Endothelial cell of umbilical vein (primary cell): ENCODE data around the gene RFX7. TPM values are rescaled to one million over a fixed set of nuclear protein-coding genes. Genes with fewer than 3 reads are reported as not detected.

Experiments
- BruUV-seq: library from RNA; stranded (reverse); fragments of 400-500 nt; replicated peaks from 2 replicates; lab custom pipeline; 2021; lab: Mats Ljungman, UMichigan
- CTCF ChIA-PET: fragments of 300-600, 350-600 bp; sonication (Branson Sonifier 250); formaldehyde crosslinking; loops from one replicate; lab custom pipeline; 2021; ENCODE audit warnings: antibody characterized with exemption, inconsistent platforms; lab: Charles Lee
- POLR2A ChIA-PET: fragments of 300-600, 350-600 bp; sonication (Branson Sonifier 250); formaldehyde crosslinking; loops from one replicate; lab custom pipeline; 2021; ENCODE audit warnings: antibody characterized with exemption, inconsistent platforms; lab: Charles Lee
- DNase-seq: peaks from one replicate; pipeline ENCODE4 v3.0.0-alpha.2; 2011; ENCODE audit warnings: low read depth, low spot score
- FAIRE-seq: peaks from 2 replicates; lab custom pipeline; 2011; peaks lifted over from hg19 to GRCh38; lab: Jason Lieb, UNC
- H2AFZ ChIP-seq: 2 replicates; pipeline ENCODE4 v1.6.0; 2012; ENCODE audit warnings: low read depth, low read length, control low read depth, inconsistent platforms
- H3K27ac ChIP-seq: 2 replicates; pipeline ENCODE4 v1.5.1; 2011; ENCODE audit warnings: low read depth, mild to moderate bottlenecking, control low read depth, low read length, moderate library complexity; ENCODE audit not compliant: insufficient read depth
- H3K27me3 ChIP-seq, 2 experiments: 2 replicates each; pipeline versions ENCODE4 v1.6.0 to v1.6.1; 2011; ENCODE audit warnings: low read length in 2 of 2, mixed read lengths in 1 of 2; ENCODE audit not compliant: control insufficient read depth in 2 of 2, insufficient read depth in 2 of 2
- H3K36me3 ChIP-seq, 2 experiments: 2 replicates in 1 of 2; 3 replicates in 1 of 2; pipeline ENCODE4 v1.5.1; 2011; ENCODE audit warnings: low read length in 2 of 2, mild to moderate bottlenecking in 1 of 2, moderate library complexity in 1 of 2; ENCODE audit not compliant: control insufficient read depth in 2 of 2, insufficient read depth in 2 of 2; ENCODE audit errors: extremely low read depth in 1 of 2
- H3K4me1 ChIP-seq: 3 replicates; pipeline ENCODE4 v1.5.1; 2011; ENCODE audit warnings: mild to moderate bottlenecking, low read length; ENCODE audit not compliant: control insufficient read depth, insufficient read depth; ENCODE audit errors: extremely low read depth
- H3K4me2 ChIP-seq: 2 replicates; pipeline ENCODE4 v1.6.1; 2011; ENCODE audit warnings: low read length, control low read depth, mixed read lengths; ENCODE audit not compliant: insufficient read depth
- H3K4me3 ChIP-seq, 3 experiments: fragments of 200-600 bp in 1 of 3; sonication (generic), shearing (Covaris generic) in 1 of 3; replicated peaks in 1 of 3; 2 replicates each; pipeline ENCODE4 v1.5.1; 2011 to 2016; ENCODE audit warnings: control low read depth in 3 of 3, low read length in 3 of 3, mild to moderate bottlenecking in 2 of 3, inconsistent platforms in 1 of 3, low read depth in 1 of 3, moderate library complexity in 1 of 3; ENCODE audit not compliant: insufficient read depth in 1 of 3
- H3K79me2 ChIP-seq: 2 replicates; pipeline ENCODE4 v1.6.0; 2012; ENCODE audit warnings: low read length, inconsistent platforms; ENCODE audit not compliant: control insufficient read depth, insufficient read depth
- H3K9ac ChIP-seq: replicated peaks from 2 replicates; pipeline ENCODE3; 2011; ENCODE audit warnings: low read length, control low read depth; ENCODE audit not compliant: insufficient read depth; ENCODE audit errors: extremely low read depth
- H3K9me1 ChIP-seq: replicated peaks from 3 replicates; pipeline ENCODE4 v1.6.0; 2011; ENCODE audit warnings: mild to moderate bottlenecking, low read length; ENCODE audit not compliant: control insufficient read depth, insufficient read depth; ENCODE audit errors: extremely low read depth
- H3K9me3 ChIP-seq: replicated peaks from 2 replicates; pipeline ENCODE4 v1.5.1; 2012; ENCODE audit warnings: low read length, inconsistent platforms; ENCODE audit not compliant: control insufficient read depth, insufficient read depth
- H4K20me1 ChIP-seq: replicated peaks from 2 replicates; pipeline ENCODE3; 2011; ENCODE audit warnings: mild to moderate bottlenecking, low read length; ENCODE audit not compliant: control insufficient read depth, insufficient read depth; ENCODE audit errors: extremely low read depth
- CTCF ChIP-seq, 2 donors: IDR thresholded peaks; 1 replicate in 1 of 2; 2 replicates in 1 of 2; pipeline ENCODE4 v1.5.1; 2011; ENCODE audit warnings: low read length in 2 of 2, mild to moderate bottlenecking in 2 of 2, moderate library complexity in 2 of 2, control low read depth in 1 of 2, inconsistent platforms in 1 of 2, low read depth in 1 of 2; ENCODE audit not compliant: insufficient read depth in 1 of 2; ENCODE audit errors: extremely low read depth in 1 of 2
- EZH2 ChIP-seq: IDR thresholded peaks from 2 replicates; pipeline ENCODE4 v1.6.1; 2012; ENCODE audit warnings: borderline replicate concordance, low read depth, mild to moderate bottlenecking, moderate library complexity, low read length, inconsistent platforms; ENCODE audit not compliant: severe bottlenecking
- FOS ChIP-seq: IDR thresholded peaks from 2 replicates; pipeline ENCODE4 v1.6.1; 2011; ENCODE audit warnings: mild to moderate bottlenecking, low read length, moderate library complexity, borderline replicate concordance; ENCODE audit not compliant: insufficient read depth
- GATA2 ChIP-seq: IDR thresholded peaks from 2 replicates; pipeline ENCODE4 v1.7.0; 2011; ENCODE audit warnings: low read depth, mild to moderate bottlenecking, moderate library complexity, mixed read lengths, low read length; ENCODE audit not compliant: insufficient read length, insufficient read depth
- JUN ChIP-seq: IDR thresholded peaks from 2 replicates; pipeline ENCODE4 v1.6.1; 2011; ENCODE audit warnings: borderline replicate concordance, low read depth; ENCODE audit not compliant: insufficient read length, insufficient read depth
- MYC ChIP-seq: IDR thresholded peaks from one replicate; pipeline ENCODE4 v1.6.1; 2011; ENCODE audit warnings: mild to moderate bottlenecking, low read depth, low read length
- POLR2A ChIP-seq: IDR thresholded peaks from 2 replicates; pipeline ENCODE4 v1.6.1; 2012; ENCODE audit warnings: low read depth, mild to moderate bottlenecking, control low read depth, low read length
- POLR2AphosphoS5 ChIP-seq: IDR thresholded peaks from 2 replicates; pipeline ENCODE4 v1.6.1; 2012; ENCODE audit warnings: low read depth, mild to moderate bottlenecking, control low read depth, low read length, moderate library complexity; ENCODE audit not compliant: insufficient read depth
- dilution Hi-C: fragments of 300-500 bp; cut with MboI; formaldehyde crosslinking; loops from one replicate; pipeline ENCODE4 v1.15.0; 2019; ENCODE audit warnings: low sequenced_read_pairs; ENCODE audit not compliant: extremely low pct_ligation_motif_present
- intact Hi-C: fragments of 100-400 bp; cut with micrococcal nuclease; formaldehyde crosslinking; loops from one replicate; pipeline ENCODE4 v1.10.0; 2022
- polyA plus RNA-seq, 4 experiments: library from polyadenylated mRNA; depleted of rRNA in 3 of 4; stranded (reverse) in 3 of 4; unstranded in 1 of 4; fragments of >200 nt; gene quantifications; 2 replicates each; pipeline versions ENCODE4 v1.2.1 to v1.2.3, GENCODE V29; 2011 to 2012; ENCODE audit warnings: missing spikeins in 1 of 4
- total RNA-seq: library from RNA; stranded (reverse); gene quantifications from 2 replicates; pipeline ENCODE4 v1.2.3, GENCODE V29; 2021
- TF ChIP-seq, protein P1 (sequence below): IDR thresholded peaks from 2 replicates; pipeline ENCODE4 v1.6.1; 2011; ENCODE audit not compliant: insufficient read depth, insufficient read length

Gene RFX7
- total and polyA plus RNA-seq, 2 donors (not counting 3 experiments of a cell fraction or from before 2014, with no cell fraction given) = 6.3 to 23.0 TPM

- H3K9me3 ChIP-seq = no peaks in the 10 kb centered on the region
- no peaks in the 10 kb centered on the region for H3K79me2 ChIP-seq
- intact Hi-C loops = no loop called here
- DNase-seq (no peak), FAIRE-seq (no peak)
- dilution Hi-C loops = no loop called here
- no peak overlapping the region for H2AFZ ChIP-seq
- peaks cover 17% of the 10 kb centered on the region for H3K4me1 ChIP-seq
- TF ChIP-seq, protein P1, sequence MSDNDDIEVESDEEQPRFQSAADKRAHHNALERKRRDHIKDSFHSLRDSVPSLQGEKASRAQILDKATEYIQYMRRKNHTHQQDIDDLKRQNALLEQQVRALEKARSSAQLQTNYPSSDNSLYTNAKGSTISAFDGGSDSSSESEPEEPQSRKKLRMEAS = no peak
- no peak for TF ChIP-seq FOS
- no peak for TF ChIP-seq POLR2A
- no peak for TF ChIP-seq CTCF (IDR thresholded peaks at IDR 0.05; ENCODE audit: extremely low read depth in 1 of 2, insufficient read depth in 1 of 2, low read depth in 1 of 2, low read length in 2 of 2)
- TF ChIP-seq MYC = no peak
- no peak for TF ChIP-seq JUN
- TF ChIP-seq EZH2 = no peak
- no peak for TF ChIP-seq POLR2AphosphoS5
- TF ChIP-seq GATA2 = no peak
- no peaks in the 10 kb centered on the region for H3K36me3 ChIP-seq
- no TSS peak for BruUV-seq
- no peaks in the 10 kb centered on the region for H3K9me1 ChIP-seq
- no peak overlapping the region for H3K4me2 ChIP-seq
- H3K4me3 ChIP-seq = no peak overlapping the region
- H4K20me1 ChIP-seq = no peaks in the 10 kb centered on the region
- H3K27ac ChIP-seq = no peak overlapping the region
- CTCF ChIA-PET = no interaction called here
- no peaks in the 10 kb centered on the region for H3K27me3 ChIP-seq
- POLR2A ChIA-PET = no interaction called here
- no peak overlapping the region for H3K9ac ChIP-seq
Measured at GRCh38 chr15:56038707-56039106, 205.0 kb downstream of the RFX7 start.
